HL-60 (cell line): ENCODE results near the gene DNMT3L.

ENCODE experiments used
- DNase-seq, 2 experiments: peaks; one replicate each; pipeline ENCODE4 v3.0.0-alpha.2; 2010 to 2020; ENCODE audit warnings: low read depth in 1 of 2, low spot score in 1 of 2
- H3K27ac ChIP-seq: fragments of 250-450 bp; sonication (Bioruptor Pico); replicated peaks from 2 replicates; pipeline ENCODE4 v1.5.1; 2020; ENCODE audit warnings: mild to moderate bottlenecking, moderate library complexity
- H3K27me3 ChIP-seq: fragments of 250-450 bp; sonication (Bioruptor Pico); 2 replicates; pipeline ENCODE4 v1.5.1; 2021; ENCODE audit warnings: mild to moderate bottlenecking, moderate library complexity; ENCODE audit not compliant: insufficient read depth, poor library complexity, severe bottlenecking
- H3K4me3 ChIP-seq: replicated peaks from 2 replicates; pipeline ENCODE4 v1.5.1; 2011; ENCODE audit warnings: mild to moderate bottlenecking, control low read depth, low read length; ENCODE audit not compliant: insufficient read depth
- GABPA ChIP-seq: IDR thresholded peaks from 2 replicates; pipeline ENCODE4 v1.6.1; 2012; ENCODE audit warnings: low read depth
- POLR2AphosphoS5 ChIP-seq: IDR thresholded peaks from 2 replicates; pipeline ENCODE4 v1.6.1; 2012; ENCODE audit warnings: low read depth
- SPI1 ChIP-seq: IDR thresholded peaks from 2 replicates; pipeline ENCODE4 v1.6.1; 2012; ENCODE audit warnings: low read depth, mild to moderate bottlenecking, borderline replicate concordance
- TF ChIP-seq, protein P1 (sequence below): IDR thresholded peaks from 2 replicates; pipeline ENCODE4 v1.6.1; 2012; ENCODE audit warnings: low read depth; ENCODE audit not compliant: insufficient replicate concordance
- TF ChIP-seq, protein P2 (sequence below): IDR thresholded peaks from one replicate; pipeline ENCODE4 v1.5.1; 2011; ENCODE audit warnings: low read length, control low read depth, inconsistent platforms; ENCODE audit not compliant: insufficient read depth

Gene DNMT3L

DNA sequence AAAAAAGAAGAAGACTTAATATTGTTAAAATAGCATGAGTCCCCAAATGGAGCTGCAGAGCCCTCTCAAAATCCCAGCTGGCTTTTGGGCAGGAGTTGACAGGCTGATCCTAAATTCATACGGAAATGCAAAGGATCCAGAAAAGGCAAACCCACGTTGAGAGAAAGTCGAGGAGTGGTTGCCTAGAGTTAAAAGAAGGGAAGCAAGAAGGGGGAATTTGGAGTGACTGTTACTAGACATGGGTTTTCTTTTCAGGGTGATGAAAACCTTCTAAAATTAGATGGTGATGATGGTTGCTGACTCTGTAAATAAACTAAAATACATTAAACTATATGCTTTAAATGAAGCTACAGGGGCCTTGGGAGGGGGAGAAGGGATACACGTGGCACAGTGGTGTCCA is 1.6 kb downstream of the DNMT3L start:
- Histone ChIP-seq H3K4me3 (no peak overlapping the region), H3K27ac (no peak overlapping the region), H3K27me3 (no peaks in the 10 kb centered on the region)
- no peak for DNase-seq
- TF ChIP-seq, protein P1, sequence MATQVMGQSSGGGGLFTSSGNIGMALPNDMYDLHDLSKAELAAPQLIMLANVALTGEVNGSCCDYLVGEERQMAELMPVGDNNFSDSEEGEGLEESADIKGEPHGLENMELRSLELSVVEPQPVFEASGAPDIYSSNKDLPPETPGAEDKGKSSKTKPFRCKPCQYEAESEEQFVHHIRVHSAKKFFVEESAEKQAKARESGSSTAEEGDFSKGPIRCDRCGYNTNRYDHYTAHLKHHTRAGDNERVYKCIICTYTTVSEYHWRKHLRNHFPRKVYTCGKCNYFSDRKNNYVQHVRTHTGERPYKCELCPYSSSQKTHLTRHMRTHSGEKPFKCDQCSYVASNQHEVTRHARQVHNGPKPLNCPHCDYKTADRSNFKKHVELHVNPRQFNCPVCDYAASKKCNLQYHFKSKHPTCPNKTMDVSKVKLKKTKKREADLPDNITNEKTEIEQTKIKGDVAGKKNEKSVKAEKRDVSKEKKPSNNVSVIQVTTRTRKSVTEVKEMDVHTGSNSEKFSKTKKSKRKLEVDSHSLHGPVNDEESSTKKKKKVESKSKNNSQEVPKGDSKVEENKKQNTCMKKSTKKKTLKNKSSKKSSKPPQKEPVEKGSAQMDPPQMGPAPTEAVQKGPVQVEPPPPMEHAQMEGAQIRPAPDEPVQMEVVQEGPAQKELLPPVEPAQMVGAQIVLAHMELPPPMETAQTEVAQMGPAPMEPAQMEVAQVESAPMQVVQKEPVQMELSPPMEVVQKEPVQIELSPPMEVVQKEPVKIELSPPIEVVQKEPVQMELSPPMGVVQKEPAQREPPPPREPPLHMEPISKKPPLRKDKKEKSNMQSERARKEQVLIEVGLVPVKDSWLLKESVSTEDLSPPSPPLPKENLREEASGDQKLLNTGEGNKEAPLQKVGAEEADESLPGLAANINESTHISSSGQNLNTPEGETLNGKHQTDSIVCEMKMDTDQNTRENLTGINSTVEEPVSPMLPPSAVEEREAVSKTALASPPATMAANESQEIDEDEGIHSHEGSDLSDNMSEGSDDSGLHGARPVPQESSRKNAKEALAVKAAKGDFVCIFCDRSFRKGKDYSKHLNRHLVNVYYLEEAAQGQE: no peak
- no peak for TF ChIP-seq SPI1
- TF ChIP-seq, protein P2, sequence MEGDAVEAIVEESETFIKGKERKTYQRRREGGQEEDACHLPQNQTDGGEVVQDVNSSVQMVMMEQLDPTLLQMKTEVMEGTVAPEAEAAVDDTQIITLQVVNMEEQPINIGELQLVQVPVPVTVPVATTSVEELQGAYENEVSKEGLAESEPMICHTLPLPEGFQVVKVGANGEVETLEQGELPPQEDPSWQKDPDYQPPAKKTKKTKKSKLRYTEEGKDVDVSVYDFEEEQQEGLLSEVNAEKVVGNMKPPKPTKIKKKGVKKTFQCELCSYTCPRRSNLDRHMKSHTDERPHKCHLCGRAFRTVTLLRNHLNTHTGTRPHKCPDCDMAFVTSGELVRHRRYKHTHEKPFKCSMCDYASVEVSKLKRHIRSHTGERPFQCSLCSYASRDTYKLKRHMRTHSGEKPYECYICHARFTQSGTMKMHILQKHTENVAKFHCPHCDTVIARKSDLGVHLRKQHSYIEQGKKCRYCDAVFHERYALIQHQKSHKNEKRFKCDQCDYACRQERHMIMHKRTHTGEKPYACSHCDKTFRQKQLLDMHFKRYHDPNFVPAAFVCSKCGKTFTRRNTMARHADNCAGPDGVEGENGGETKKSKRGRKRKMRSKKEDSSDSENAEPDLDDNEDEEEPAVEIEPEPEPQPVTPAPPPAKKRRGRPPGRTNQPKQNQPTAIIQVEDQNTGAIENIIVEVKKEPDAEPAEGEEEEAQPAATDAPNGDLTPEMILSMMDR: no peak
- no peak for TF ChIP-seq GABPA
- no peak for TF ChIP-seq POLR2AphosphoS5

DNA sequence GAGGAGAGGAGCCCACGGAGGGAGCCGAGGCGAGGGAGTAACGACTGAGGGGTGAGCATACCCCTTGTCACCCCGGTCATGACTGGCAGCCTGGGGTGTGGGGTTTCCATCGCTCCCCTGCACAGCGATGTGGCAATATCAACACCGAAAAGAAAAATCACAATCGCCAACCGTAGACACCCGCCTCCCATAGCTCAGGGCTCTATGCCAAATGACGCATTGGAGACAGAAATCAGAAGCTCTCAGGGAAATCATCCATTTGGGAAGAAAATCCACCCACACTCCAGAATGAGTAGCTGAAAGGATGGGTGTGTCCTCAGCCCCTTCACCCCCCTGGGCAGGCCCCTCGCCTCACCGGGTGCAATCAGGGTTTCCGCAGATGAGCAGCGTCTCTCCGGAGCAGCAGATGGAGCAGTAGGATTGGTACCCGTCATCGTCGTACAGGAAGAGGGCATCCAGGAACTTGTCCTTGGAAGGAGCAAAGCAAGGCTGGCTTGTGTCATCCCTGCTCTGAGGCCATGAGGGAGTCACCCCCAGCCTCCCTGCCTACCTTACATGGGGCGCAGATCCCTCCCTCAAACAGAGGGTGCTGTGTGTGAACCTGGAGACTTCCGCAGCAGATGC is 2.5 kb downstream of the DNMT3L start:
- H3K27me3 ChIP-seq: no peaks in the 10 kb centered on the region
- TF ChIP-seq GABPA: no peak
- no peak for TF ChIP-seq SPI1
- TF ChIP-seq, protein P2: no peak
- TF ChIP-seq, protein P1: no peak
- no peak overlapping the region for H3K4me3 ChIP-seq
- no peak overlapping the region for H3K27ac ChIP-seq
- DNase-seq: no peak

DNA sequence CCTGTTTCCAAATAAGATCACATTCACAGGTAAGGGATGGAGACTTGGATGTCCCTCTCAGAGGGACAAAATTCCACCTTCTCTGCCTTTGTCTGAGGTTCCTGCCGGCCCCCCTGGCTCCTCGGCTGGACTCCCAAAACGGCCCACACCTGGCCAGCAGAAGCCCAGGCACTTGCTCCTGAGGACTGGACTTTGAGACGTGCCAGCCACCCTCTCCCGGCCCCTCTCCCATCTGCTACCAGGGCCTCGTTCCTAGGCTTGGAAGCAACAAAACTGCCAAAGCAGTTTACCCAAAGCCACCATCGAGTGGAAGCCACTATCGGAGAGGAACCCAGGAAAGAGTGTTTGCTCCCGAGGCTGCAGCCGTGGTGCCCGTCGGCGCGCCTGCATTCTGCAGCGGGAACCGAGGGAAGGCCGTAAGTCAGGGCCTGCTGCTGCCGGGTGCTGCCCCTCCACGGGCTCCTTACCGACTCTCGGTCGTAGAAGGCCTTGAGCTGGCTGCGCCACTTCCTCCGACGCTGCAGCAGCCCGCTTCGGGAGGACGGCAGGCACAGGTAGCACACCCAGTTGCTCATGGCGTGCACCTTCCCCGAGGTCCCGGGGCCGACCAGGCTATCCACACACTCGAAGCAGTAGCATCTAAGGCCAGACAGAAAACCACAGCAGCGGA is 3.5 kb downstream of the DNMT3L start:
- TF ChIP-seq, protein P2: no peak
- TF ChIP-seq GABPA (no peak), POLR2AphosphoS5 (no peak), SPI1 (no peak)
- TF ChIP-seq, protein P1: no peak
- no peak for DNase-seq
- Histone ChIP-seq H3K27me3 (no peaks in the 10 kb centered on the region), H3K27ac (no peak overlapping the region), H3K4me3 (no peak overlapping the region)
